GM12892 (cell line): ENCODE data around the gene PID1.

Source experiments
- POLR2A ChIP-seq: IDR thresholded peaks from 2 replicates; pipeline ENCODE4 v1.6.1; 2011; ENCODE audit warnings: low read depth, low read length, control low read depth
- POLR2AphosphoS5 ChIP-seq: IDR thresholded peaks from 2 replicates; pipeline ENCODE4 v1.6.1; 2011; ENCODE audit warnings: low read depth, low read length, control low read depth

- TF ChIP-seq POLR2A, result no peak
- no peak for TF ChIP-seq POLR2AphosphoS5
These were observed 90.4 kb downstream of the PID1 start for GRCh38 chr2:229180658-229181057.
